ENCODE measurements around the gene NUP214.
"Not testable (repeated sequence)": the region's sequence is repeated elsewhere in the genome, so short reads cannot be mapped to it uniquely, and the experiment has no call there.

Gene NUP214

DNA sequence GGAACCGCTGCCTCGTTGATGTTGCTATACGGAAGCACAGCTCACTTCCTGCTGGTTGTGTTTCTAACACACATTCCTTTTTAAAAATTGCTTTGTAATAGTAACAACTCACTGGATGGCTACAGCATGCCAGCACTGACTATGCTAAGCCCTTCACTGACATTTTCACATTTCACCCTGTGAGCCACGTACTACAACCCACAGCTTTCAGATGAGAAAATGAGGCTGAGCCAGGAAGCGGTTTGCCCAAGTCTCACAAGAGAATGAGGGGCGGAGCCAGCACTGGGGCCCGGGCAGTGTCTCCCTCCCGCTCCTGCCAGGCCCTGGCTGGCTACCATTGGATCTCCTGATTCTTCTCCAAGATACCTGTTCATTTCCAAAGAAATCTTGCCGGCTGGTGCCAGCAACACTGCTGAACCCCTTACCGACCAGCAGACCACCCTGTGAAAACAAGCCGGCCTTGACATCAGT, 112.6 kb downstream of the NUP214 start:
- DNase-seq: peak; percentile 70

GRCh38 chr9:131238402-131239021, 113.1 kb downstream of the NUP214 start:
- DNase-seq: peak; percentile 77

DNA sequence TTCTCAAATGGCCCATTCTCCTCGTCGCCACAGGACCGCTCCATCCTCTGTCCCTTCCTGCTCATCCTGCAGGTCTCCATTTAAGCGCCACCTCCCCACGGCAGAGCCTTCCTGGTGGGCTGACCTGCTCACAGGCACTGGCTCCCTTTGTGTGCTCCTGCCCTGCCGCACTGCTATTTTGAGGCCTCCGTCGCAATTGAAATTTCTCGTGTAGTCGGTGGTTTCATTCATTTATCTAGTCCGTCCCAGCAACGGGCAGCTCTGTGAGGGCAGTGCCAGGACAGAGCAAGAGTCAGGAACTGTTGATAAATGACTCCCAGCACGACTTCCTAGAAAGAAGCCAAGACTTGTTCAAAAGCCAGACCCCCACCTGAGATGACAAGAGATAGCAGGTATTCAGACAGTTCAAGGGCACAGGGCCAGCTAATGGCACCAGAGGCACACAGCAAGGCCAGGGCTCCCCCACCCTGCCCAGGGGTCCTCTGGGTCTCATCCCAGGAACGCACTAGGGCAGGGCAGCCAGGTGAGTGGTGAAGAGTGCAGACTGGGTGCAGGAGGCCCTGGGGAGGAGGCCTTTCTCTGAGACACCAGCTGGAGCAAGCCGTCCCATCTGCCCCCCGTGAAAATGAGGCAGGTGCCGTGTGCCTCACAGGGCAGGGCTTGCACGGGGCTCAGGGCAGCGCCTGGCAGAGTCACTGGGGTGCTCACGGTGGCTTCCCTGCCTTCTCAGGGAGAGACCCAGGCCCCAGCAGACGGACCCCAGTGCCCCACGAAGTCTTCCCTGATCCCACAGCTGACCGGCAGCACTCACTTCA, 114.0 kb downstream of the NUP214 start:
- DNase-seq: no peak

GRCh38 chr9:131240047-131240921, 114.9 kb downstream of the NUP214 start:
- no peak for DNase-seq

DNA sequence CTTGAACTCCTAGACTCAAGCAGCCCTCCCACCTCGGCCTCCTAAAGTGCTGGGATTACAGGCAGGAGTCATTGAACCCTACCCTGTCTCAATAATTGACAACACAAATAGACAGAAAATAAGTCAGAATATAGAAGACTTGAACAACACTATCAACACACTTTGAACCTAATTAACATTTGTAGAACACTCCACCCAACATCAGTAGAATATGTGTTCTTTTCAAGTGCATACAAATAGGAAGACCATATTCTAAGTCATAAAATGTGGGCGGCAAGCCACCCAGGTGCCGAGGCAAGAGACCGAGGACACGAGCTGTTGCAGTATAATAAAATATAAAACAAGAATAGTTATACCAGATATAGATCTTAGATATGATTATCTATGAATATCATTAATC, 118.9 kb downstream of the NUP214 start:
- DNase-seq: not testable (repeated sequence)

DNA sequence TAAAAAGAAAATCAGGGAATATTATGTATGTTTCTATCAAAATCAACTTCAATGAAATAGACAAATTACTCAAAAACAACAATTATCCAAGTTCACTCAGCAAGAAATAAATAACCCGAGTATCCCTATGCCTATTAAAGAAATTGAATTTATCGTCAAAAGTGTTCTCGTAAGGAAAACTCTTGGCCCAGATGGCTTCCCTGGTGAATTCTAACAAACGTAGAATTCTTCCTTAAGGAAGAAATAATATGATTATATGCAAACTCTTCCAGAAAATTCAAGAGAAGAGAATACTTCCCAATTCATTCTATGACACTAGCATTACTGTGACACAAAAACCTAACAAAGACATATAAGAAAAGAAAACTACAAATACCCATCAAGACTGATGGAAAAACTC, 121.2 kb downstream of the NUP214 start:
- no peak for DNase-seq

- DNase-seq: no peak
Measured at GRCh38 chr9:131252120-131252519, 126.7 kb downstream of the NUP214 start.

- DNase-seq: no peak
Measured at GRCh38 chr9:131253891-131254491, 128.6 kb downstream of the NUP214 start.

DNA sequence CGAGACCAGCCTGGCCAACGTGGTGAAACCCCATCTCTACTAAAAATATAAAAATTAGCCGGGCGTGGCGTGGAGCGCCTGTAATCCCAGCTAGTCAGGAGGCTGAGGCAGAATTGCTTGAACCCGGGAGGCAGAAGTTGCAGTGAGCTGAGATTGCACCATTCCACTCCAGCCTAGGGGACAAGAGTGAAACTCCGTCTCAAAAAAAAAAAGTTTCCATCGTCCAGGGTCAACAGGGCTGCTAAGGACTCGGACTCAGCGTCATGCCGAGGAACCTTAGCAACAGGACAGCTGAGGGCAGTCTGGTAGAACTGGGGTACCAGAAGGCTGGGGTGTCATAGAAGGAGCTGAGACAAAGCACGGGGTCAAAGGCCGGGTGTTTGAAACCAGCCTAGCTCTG, 129.2 kb downstream of the NUP214 start:
- DNase-seq: no peak

DNA sequence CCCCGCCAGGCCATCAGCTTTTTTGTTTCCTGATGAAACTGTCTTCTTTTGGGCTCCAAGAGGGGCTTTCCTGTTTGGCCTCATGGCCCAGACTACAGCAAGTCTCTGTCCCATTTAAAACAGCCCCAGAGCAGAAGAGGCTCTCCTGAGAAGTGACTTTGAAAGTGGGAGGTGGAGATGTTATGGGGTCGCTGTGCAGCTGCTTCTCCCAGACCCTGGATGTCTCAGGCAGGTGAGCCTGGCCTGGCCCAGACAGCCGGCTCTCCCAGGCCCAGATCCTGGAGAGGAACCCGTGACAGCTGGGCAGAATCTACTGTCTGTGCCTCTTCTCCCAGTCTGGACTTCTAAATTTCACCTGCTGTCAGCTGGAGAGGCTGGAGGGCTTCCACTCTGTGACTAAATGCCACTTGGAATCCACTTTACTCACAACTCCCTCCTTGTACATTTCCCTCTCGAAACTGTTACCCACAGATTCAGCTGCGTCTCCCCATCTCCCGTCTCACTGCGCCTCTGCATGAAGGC, 130.4 kb downstream of the NUP214 start:
- no peak for DNase-seq

GRCh38 chr9:131257266-131258025, 132.1 kb downstream of the NUP214 start:
- DNase-seq: no peak

GRCh38 chr9:131258186-131258585, 132.8 kb downstream of the NUP214 start:
- DNase-seq: no peak

- DNase-seq: no peak
Measured at GRCh38 chr9:131258698-131259431, 133.5 kb downstream of the NUP214 start.

DNA sequence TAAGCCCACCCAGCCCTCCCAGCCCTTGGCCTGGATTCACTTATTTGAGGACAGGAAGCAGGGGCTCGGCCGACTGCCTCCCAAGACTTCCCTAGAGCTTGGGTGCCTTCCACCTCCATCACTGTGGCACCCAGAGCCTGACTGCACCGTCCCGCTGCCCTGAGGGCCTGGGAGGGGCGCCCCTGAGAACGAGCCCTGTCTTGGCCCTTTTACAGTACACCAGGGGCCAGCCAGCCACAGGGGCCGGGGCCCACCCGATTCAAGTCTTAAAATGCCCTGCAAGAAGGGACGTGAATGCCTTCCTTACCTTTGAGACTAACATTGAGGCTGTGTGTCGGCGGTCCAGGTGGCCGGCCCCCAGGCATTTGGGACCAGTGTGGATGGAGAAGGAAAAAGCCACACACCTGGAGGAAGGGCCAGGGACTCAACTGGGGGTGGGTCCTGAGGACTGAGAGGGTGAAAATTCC, 134.1 kb downstream of the NUP214 start:
- DNase-seq: no peak

DNA sequence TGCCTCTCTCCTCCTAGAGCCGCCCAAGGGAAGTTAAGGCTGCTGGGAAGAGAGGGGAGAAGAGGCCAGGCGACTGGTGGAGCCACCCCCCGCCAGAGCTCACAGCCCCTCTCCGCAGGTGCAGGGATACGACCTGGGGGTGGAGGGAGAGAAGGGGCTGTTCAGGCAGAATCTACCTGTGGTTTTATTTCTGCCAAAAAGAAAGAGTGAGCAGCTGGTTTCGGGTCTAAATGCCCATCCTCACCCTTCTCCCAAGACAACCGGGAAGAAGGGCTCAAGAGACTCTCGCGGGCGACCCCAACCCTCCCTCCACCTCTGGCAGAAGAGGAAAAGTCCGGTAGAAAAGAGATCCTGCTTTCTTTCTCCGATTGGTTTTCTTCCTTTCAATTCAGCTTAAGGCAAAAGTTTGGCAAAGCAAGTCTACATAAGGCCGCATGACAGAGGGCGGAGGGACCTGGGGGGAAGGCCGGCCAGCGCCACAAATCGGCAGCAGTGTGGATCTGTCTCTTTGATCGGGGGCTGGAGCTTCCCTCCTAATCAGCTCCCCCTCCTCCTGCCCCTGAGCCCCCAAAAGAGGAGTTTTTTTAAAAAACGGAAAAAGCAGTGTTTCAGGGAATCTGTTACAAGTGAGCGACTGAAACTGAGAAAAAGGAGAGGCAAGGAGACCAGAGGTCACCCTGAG, 134.7 kb downstream of the NUP214 start:
- no peak for DNase-seq

GRCh38 chr9:131260751-131261452, 135.5 kb downstream of the NUP214 start:
- no peak for DNase-seq

DNA sequence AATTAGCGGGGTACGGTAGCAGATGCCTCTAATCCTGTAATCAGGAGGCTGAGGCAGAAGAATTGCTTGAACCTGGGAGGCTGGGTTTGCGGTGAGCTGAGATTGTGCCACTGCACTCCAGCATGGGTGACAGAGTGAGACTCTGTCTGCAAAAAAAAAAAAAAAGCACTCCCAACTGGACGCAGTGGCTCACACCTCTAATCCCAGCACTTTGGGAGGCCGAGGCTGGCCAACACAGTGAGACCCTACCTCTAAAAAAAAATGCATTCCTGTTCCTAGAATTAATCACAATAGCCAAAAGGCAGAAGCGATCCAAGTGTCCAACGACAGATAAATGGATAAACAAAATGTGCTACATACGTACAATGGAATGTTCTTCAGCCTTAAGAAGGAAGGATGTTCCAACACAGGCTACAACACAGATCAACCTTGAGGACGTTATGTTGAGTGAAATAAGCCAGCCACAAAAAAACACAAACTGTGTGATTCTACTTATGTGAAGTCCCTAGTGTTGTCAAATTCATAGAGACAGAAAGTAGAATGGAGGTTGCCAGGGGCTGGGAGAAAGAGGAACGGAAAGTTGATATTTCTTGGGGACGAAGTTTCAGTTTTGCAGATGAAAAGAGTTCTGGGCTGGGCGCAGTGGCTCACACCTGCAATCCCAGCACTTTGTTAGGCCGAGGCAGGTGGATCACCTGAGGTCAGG, 137.1 kb downstream of the NUP214 start:
- DNase-seq: no peak

DNA sequence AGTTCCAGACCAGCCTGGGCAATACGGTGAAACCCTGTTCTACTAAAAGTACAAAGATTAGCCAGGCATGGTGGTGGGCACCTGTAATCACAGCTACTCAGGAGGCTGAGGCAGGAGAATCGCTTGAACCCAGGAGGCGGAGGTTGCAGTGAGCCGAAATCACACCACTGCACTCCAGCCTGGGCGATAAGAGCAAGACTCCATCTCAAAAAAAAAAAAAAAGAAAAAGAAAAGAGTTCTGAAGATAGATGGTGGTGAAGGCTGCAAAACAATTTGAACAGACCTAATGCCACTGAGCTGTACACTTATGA, 137.6 kb downstream of the NUP214 start:
- DNase-seq: not testable (repeated sequence)

DNA sequence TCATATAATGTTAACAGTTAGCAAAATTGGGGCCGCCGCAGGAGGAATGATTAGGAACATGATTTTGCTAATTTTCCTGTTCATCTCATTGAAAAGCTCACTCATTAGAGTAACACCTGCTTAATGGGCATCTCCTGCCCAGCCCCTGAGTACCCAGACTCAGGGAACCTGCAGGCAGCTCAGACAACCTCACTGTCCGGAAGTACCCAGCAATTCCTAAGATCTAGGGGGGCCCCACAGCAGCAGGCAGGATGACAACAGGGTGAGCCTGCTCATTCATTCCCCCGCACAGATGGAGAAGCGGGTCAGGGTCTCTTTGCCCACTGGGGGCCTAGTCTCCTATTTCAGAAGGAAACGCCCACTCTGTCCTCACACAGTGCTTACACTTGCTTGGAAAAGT, 138.3 kb downstream of the NUP214 start:
- no peak for DNase-seq
